ENCODE measurements around the gene FAR2. TPM values are rescaled to one million over a fixed set of nuclear protein-coding genes. Genes with fewer than 3 reads are reported as not detected.

The FAR2 gene
- total RNA-seq, 1 experiment from 2014 or later, result 22.1 TPM

DNA sequence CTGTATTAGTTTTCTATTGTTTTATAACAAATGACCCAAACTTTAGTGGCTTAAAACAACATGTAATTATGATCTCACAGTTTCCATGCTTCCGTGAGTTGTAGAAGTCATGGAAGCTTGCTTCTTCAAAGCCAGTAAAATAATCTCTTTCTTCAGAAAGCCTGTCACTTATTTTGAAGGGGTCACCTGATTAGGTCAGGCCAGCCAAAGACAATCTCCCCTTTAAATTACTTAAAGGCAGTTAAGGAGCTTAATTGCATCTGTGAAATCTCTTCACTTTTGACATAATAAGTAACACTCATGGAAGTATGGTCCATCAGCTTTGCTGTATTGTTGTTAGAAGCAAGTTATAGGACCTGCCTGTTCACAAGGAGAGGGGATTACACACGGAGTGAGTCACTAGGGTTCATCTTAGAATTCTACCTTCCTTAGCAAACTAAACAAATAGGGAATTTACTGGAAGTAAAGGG is 89.8 kb downstream of the FAR2 start:
- Histone ChIP-seq H3K56ac (ENCODE audit: insufficient read length, low read depth, low read length) (no peak overlapping the region), H2AK5ac (ENCODE audit: insufficient read length, low read length) (no peak overlapping the region), H3K9ac (ENCODE audit: extremely low read depth, insufficient read length, low read length) (no peak overlapping the region), H3K23ac (ENCODE audit: insufficient read length, low read depth, low read length) (no peak overlapping the region), H3K27me3 (ENCODE audit: insufficient read depth, low read length) (no peaks in the 10 kb centered on the region), H3K9me3 (ENCODE audit: control insufficient read depth, low read depth, low read length) (no peaks in the 10 kb centered on the region), H2AFZ (ENCODE audit: low read length) (no peak overlapping the region), H2BK15ac (ENCODE audit: low read depth, low read length) (no peak overlapping the region), H3T11ph (ENCODE audit: low read length) (no peak overlapping the region), H3K4me1 (ENCODE audit: insufficient read depth, low read length) (no peaks in the 10 kb centered on the region), H4K8ac (replicated peaks; ENCODE audit: insufficient read length, low read depth, low read length) (no peak overlapping the region), H4K5ac (ENCODE audit: insufficient read length, low read depth, low read length) (no peak overlapping the region), H4K20me1 (ENCODE audit: control insufficient read depth, insufficient read depth, insufficient read length) (no peaks in the 10 kb centered on the region), H3K79me2 (ENCODE audit: insufficient read depth, low read length) (no peaks in the 10 kb centered on the region), H3K79me1 (ENCODE audit: insufficient read depth, low read depth, low read length, poor library complexity, severe bottlenecking) (no peaks in the 10 kb centered on the region), H2BK5ac (ENCODE audit: insufficient read length, low read length) (no peak overlapping the region), H3K4me2 (ENCODE audit: insufficient read depth, insufficient read length, low read length) (no peak overlapping the region), H4K91ac (ENCODE audit: insufficient read length, low read depth, low read length) (no peak overlapping the region), H2BK12ac (ENCODE audit: insufficient read length, low read depth, low read length) (no peak overlapping the region), H2BK20ac (ENCODE audit: low read depth, low read length, poor library complexity, severe bottlenecking) (no peak overlapping the region), H3K14ac (ENCODE audit: insufficient read depth, low read length) (no peak overlapping the region), H3K23me2 (ENCODE audit: insufficient read length, low read depth, low read length, poor library complexity, severe bottlenecking) (no peaks in the 10 kb centered on the region), H3K27ac (ENCODE audit: insufficient read length, low read depth, low read length) (no peak overlapping the region), H2BK120ac (ENCODE audit: low read depth, low read length, poor library complexity, severe bottlenecking) (no peak overlapping the region), H3K4ac (ENCODE audit: low read depth, low read length) (no peak overlapping the region), H3K18ac (ENCODE audit: insufficient read length, low read depth, low read length) (no peak overlapping the region)
- Mint-ChIP-seq H3K4me3 (no peak overlapping the region), H3K9me3 (no peaks in the 10 kb centered on the region), H3K36me3 (ENCODE audit: insufficient read depth in 1 of 3, low read depth in 3 of 3) (no peaks in the 10 kb centered on the region), H3K4me1 (peaks cover 31 to 32% of the 10 kb centered on the region in 2 experiments), H3K27me3 (ENCODE audit: low read depth) (no peaks in the 10 kb centered on the region), H3K27ac (no peak overlapping the region)
- TF ChIP-seq, protein P1, sequence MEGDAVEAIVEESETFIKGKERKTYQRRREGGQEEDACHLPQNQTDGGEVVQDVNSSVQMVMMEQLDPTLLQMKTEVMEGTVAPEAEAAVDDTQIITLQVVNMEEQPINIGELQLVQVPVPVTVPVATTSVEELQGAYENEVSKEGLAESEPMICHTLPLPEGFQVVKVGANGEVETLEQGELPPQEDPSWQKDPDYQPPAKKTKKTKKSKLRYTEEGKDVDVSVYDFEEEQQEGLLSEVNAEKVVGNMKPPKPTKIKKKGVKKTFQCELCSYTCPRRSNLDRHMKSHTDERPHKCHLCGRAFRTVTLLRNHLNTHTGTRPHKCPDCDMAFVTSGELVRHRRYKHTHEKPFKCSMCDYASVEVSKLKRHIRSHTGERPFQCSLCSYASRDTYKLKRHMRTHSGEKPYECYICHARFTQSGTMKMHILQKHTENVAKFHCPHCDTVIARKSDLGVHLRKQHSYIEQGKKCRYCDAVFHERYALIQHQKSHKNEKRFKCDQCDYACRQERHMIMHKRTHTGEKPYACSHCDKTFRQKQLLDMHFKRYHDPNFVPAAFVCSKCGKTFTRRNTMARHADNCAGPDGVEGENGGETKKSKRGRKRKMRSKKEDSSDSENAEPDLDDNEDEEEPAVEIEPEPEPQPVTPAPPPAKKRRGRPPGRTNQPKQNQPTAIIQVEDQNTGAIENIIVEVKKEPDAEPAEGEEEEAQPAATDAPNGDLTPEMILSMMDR (conservative IDR thresholded peaks at IDR 0.05), result no peak
- WGBS (ENCODE audit: extremely low coverage, insufficient read length, low lambda C conversion rate), result no CpG with 5 or more reads among the region's 2 CpGs
- no peak for DNase-seq
